Measurements from ENCODE around the gene TNS4. TPM values are rescaled to one million over a fixed set of nuclear protein-coding genes. Genes with fewer than 3 reads are reported as not detected.

TNS4 gene
- total RNA-seq, 1 donor from 2014 or later, result not detected

DNA sequence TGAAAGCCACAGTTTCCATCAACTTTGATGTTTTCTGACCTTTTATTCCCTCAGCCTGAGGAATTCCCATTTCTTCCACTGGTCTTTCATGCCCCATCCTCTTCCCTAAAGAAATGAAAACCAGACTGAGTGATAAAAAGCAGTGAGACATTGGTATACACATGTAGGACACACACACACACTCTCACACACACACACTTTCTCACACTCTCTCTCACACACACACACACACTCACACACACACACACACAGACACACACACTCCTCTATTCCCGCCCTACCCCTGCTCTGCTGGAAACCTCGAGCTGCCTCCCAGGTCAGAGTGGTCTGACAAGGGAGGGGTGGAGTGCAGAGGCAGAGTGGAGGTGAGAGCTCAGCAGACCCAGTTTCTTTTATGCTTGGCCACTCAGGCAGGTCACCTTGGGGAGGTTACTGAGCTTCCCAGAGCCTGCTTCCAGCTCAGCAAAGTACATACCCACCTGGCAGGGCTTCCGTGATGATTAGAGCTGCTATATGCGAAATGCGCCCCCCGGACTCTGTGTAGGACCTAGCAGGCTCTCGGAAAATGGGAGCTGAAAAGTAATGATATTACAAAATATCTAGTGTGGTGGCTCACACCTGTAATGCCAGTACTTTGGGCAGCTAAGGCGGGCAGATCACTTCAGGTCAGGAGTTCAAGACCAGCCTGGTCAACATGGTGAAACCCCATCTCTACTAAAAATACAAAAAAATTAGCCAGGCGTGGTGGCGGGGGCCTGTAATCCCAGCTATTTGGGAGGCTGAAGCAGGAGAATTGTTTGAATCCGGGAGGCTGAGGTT is 33.2 kb upstream of the TNS4 start:
- Mint-ChIP-seq H3K27me3 (peaks cover 19% of the 10 kb centered on the region), H3K36me3 (ENCODE audit: insufficient read depth) (no peaks in the 10 kb centered on the region), H3K4me1 (ENCODE audit: low read depth) (peaks cover 2% of the 10 kb centered on the region), H3K27ac (no peak overlapping the region), H3K9me3 (ENCODE audit: low read depth) (no peaks in the 10 kb centered on the region), H3K4me3 (ENCODE audit: low read depth) (no peak overlapping the region)
- TF ChIP-seq, protein P1, sequence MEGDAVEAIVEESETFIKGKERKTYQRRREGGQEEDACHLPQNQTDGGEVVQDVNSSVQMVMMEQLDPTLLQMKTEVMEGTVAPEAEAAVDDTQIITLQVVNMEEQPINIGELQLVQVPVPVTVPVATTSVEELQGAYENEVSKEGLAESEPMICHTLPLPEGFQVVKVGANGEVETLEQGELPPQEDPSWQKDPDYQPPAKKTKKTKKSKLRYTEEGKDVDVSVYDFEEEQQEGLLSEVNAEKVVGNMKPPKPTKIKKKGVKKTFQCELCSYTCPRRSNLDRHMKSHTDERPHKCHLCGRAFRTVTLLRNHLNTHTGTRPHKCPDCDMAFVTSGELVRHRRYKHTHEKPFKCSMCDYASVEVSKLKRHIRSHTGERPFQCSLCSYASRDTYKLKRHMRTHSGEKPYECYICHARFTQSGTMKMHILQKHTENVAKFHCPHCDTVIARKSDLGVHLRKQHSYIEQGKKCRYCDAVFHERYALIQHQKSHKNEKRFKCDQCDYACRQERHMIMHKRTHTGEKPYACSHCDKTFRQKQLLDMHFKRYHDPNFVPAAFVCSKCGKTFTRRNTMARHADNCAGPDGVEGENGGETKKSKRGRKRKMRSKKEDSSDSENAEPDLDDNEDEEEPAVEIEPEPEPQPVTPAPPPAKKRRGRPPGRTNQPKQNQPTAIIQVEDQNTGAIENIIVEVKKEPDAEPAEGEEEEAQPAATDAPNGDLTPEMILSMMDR (IDR thresholded peaks at IDR 0.05; ENCODE audit: unreplicated experiment), result no peak
- DNase-seq (ENCODE audit: low spot score, unreplicated experiment), result no peak

DNA sequence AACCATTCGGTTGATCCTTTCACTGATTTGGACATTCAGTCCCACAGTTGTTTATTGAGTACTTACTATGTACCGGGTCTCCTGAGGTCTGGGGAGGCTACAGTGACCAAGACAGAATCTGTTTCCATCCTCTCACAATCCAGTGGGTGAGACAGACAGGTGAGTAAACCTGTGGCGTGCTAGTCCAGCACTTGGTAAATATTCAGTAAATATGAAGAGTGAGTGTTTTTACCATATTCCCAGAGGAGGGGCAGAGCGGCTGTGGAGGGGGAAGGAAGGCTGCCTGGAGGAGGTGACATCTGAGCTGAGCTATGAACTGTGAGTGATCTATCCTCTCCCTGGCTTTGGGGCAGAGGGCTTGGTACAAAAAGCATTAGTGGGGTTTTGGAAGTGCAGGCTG is 32.5 kb upstream of the TNS4 start:
- TF ChIP-seq, protein P1 (IDR thresholded peaks at IDR 0.05; ENCODE audit: unreplicated experiment), result no peak
- no peak for DNase-seq (ENCODE audit: low spot score, unreplicated experiment)
- H3K9me3 Mint-ChIP-seq (ENCODE audit: low read depth), result no peaks in the 10 kb centered on the region
- peaks cover 2% of the 10 kb centered on the region for H3K4me1 Mint-ChIP-seq (ENCODE audit: low read depth)
- peak overlapping the region; percentile 27 for H3K27ac Mint-ChIP-seq
- peaks cover 19% of the 10 kb centered on the region for H3K27me3 Mint-ChIP-seq
- H3K36me3 Mint-ChIP-seq (ENCODE audit: insufficient read depth), result no peaks in the 10 kb centered on the region
- no peak overlapping the region for H3K4me3 Mint-ChIP-seq (ENCODE audit: low read depth)

DNA sequence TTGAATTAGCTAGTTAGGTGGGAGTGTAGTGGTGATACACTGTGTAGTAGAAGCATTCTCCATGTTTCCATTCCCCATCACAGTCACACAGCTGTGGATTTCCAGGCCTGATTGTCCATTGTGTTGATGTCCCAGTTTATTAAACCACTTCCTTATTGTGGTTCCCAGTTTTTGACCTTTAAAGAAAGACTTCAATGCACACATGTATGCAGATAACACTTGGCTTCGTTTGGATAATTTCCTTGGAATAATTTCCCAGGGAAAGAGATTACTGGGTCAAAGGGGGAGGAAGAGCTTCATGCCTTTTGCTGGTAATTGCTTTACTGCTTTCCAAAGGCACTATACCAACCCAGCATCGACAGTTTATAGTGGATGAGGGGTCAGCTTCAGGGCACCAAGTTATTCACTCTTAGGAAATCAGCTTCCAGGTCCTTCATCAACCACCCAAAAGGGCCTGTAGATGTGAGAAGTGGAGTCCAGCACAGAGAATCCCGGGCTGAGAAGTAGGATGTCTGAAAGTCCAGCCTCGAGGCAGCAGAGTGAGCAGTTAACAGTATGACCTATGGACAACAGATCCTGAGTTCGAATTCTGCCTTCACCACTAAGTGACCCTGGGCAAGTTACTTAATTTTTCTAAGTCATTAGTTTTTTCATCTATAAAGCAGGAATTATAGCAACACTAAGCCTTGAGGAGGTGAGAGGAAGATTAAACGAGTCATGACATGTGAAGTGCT is 31.3 kb upstream of the TNS4 start:
- H3K4me1 Mint-ChIP-seq (ENCODE audit: low read depth), result peaks cover 2% of the 10 kb centered on the region
- no peaks in the 10 kb centered on the region for H3K9me3 Mint-ChIP-seq (ENCODE audit: low read depth)
- peaks cover 19% of the 10 kb centered on the region for H3K27me3 Mint-ChIP-seq
- TF ChIP-seq, protein P1 (IDR thresholded peaks at IDR 0.05; ENCODE audit: unreplicated experiment), result no peak
- no peak for DNase-seq (ENCODE audit: low spot score, unreplicated experiment)
- H3K27ac Mint-ChIP-seq, result no peak overlapping the region
- no peak overlapping the region for H3K4me3 Mint-ChIP-seq (ENCODE audit: low read depth)
- no peaks in the 10 kb centered on the region for H3K36me3 Mint-ChIP-seq (ENCODE audit: insufficient read depth)

DNA sequence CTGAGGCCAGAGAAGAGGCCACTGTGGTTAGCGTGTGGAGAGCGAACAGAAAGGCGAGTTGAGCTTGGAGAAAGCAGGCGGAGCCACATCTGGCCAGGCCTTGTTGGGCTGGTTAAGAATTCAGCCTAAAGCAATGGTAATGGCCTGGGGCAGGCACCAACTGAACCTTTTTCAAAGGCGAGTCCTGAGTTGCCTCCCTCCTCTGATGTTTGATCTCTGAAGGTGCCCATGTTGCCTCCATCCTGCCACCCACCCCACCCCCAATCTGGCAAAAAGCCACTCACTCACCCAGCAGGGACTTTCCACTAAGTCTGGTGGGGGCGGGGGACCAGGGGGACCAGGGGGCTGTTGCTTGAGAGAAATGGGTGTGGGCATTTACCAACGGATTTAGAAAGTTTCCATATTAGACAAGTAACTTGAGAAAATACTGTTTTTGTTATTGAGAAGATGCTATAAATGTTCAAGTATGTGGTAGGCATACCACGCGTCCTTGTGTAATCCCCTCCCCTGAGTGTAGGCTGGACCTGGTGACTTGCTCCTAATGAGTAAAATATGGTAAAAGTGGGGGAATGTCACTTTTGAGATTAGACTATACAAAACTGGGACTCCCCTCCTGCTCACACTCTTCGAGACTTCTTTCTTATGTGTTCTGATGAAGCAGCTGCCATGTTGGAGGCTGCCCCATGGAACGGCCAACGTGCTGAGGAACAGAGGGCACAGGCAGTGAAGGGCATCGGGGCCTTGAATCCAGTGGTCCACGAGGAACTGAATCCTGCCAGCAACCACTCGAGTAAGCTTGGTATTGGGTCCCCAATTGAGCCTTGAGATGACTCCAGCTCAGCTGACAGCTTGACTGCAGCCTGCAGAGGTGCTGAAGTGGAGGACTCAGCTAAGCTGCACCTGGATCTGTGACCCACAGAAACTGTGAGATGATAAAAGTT is 29.9 kb upstream of the TNS4 start:
- no peak for DNase-seq (ENCODE audit: low spot score, unreplicated experiment)
- Mint-ChIP-seq H3K36me3 (ENCODE audit: insufficient read depth) (no peaks in the 10 kb centered on the region), H3K4me1 (ENCODE audit: low read depth) (peaks cover 2% of the 10 kb centered on the region), H3K9me3 (ENCODE audit: low read depth) (no peaks in the 10 kb centered on the region), H3K27me3 (peaks cover 14% of the 10 kb centered on the region), H3K4me3 (ENCODE audit: low read depth) (no peak overlapping the region), H3K27ac (no peak overlapping the region)
- TF ChIP-seq, protein P1 (IDR thresholded peaks at IDR 0.05; ENCODE audit: unreplicated experiment), result no peak

Data from progenitor cell of endocrine pancreas (in vitro differentiated cells).